Immature natural killer cell (primary cell): Measurements from ENCODE around the gene MYO5A. TPM values are rescaled to one million over a fixed set of nuclear protein-coding genes. Genes with fewer than 3 reads are reported as not detected.
A peak's percentile ranks its signal among the peaks of the same experiment; 100 is the strongest.
"Not testable (repeated sequence)": the region's sequence is repeated elsewhere in the genome, so short reads cannot be mapped to it uniquely, and the experiment has no call there.

ENCODE experiments used
- DNase-seq, 3 donors: peaks; one replicate each; pipeline ENCODE4 v3.0.0; 2022; ENCODE audit warnings: mixed read lengths in 1 of 3
- H3K27ac Mint-ChIP-seq, 6 donors: one replicate each; pipeline ENCODE4 v1.8.0; 2020; ENCODE audit warnings: mixed read lengths in 6 of 6, mild to moderate bottlenecking in 5 of 6, inconsistent platforms in 4 of 6, moderate library complexity in 3 of 6
- H3K27me3 Mint-ChIP-seq, 3 donors: one replicate each; pipeline ENCODE4 v1.8.0; 2020 to 2021; ENCODE audit warnings: low read depth in 3 of 3, mild to moderate bottlenecking in 3 of 3, mixed read lengths in 3 of 3, moderate library complexity in 3 of 3, inconsistent platforms in 1 of 3
- H3K36me3 Mint-ChIP-seq, 3 donors: one replicate each; pipeline ENCODE4 v1.8.0; 2020; ENCODE audit warnings: mixed read lengths in 3 of 3, inconsistent platforms in 2 of 3, mild to moderate bottlenecking in 2 of 3
- H3K4me1 Mint-ChIP-seq, 2 donors: one replicate each; pipeline ENCODE4 v1.8.0; 2020; ENCODE audit warnings: inconsistent platforms in 2 of 2, mild to moderate bottlenecking in 2 of 2, mixed read lengths in 2 of 2, moderate library complexity in 1 of 2
- H3K4me3 Mint-ChIP-seq, 5 donors: one replicate each; pipeline ENCODE4 v1.8.0; 2020; ENCODE audit warnings: mild to moderate bottlenecking in 5 of 5, mixed read lengths in 5 of 5, inconsistent platforms in 3 of 5, moderate library complexity in 3 of 5
- H3K9me3 Mint-ChIP-seq, 6 donors: one replicate each; pipeline ENCODE4 v1.8.0; 2020; ENCODE audit warnings: mild to moderate bottlenecking in 6 of 6, mixed read lengths in 6 of 6, inconsistent platforms in 4 of 6, moderate library complexity in 3 of 6
- polyA plus RNA-seq, 3 donors: library from polyadenylated mRNA; unstranded; fragments of 300-500 nt; fragmentation: Illumina TruSeq; gene quantifications; one replicate each; pipeline ENCODE4 v1.2.3, GENCODE V29; 2021

MYO5A gene
- polyA plus RNA-seq, 3 donors from 2014 or later: 2.0 to 10.9 (median 5.9) TPM

DNA sequence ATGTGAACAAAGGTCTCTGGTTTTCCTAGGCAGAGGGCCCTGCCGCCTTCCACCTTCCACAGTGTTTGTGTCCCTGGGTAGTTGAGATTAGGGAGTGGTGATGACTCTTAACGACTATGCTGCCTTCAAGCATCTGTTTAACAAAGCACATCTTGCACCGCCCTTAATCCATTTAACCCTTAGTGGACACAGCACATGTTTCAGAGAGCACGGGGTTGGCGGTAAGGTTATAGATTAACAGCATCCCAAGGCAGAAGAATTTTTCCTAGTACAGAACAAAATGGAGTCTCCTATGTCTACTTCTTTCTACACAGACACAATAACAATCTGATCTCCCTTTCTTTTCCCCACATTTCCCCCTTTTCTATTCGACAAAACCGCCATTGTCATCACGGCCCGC lies 69.4 kb downstream of the MYO5A start:
- peaks cover 30 to 54% of the 10 kb centered on the region in 2 donors for H3K4me1 Mint-ChIP-seq
- not testable (repeated sequence) for H3K27ac Mint-ChIP-seq

DNA sequence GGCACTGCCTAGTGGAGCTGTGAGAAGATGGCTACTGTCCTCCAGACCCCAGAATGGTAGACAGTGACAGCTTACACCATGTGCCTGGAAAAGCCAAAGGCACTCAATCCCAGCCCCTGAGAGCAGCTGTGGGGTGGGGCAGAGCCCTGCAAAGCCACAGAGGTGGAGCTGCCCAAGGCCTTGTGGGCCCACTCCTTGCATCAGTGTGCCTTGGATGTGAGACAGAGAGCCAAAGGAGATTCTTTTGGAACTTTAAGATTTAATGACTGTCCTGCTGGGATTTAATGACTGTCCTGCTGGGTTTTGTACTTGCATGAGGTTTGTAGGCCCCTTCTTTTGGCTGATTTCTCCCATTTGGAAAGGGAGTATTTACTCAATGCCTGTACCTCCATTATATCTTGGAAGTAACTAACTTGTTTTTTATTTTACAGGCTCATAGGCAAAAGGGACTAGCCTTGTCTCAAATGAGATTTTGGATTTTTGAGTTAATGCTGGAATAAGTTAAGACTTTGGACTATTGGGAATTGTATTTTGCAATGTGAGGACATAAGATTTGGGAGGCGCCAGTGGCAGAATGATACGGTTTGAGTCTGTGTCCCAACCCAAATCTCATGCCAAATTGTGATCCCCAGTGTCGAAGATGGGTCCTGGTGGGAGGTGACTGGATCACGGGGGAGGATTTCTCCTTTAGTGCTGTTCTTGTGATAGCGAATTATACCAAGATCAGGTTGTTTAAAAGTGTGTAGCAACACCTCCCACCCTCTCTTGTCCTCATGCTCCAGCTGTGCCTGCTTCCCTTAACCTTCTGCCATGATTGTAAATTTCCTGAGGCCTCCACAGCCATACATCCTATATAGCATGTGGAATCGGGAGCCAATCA lies 80.4 kb downstream of the MYO5A start:
- Mint-ChIP-seq H3K36me3 (peaks cover 0 to 4% (median 0%) of the 10 kb centered on the region in 3 donors), H3K27me3 (no peaks in the 10 kb centered on the region), H3K27ac (peak overlapping the region in 1 of 6 donors; percentile 62), H3K4me1 (peaks cover 39 to 66% of the 10 kb centered on the region in 2 donors), H3K9me3 (peaks cover 0 to 5% (median 0%) of the 10 kb centered on the region in 6 donors), H3K4me3 (no peak overlapping the region)
- no peak for DNase-seq

More for the DNA sequence above, 69.4 kb downstream of the MYO5A start:
- Mint-ChIP-seq H3K9me3 (peaks cover 0 to 15% (median 10%) of the 10 kb centered on the region in 6 donors), H3K36me3 (peaks cover 4 to 13% (median 7%) of the 10 kb centered on the region in 3 donors)
- not testable (repeated sequence) for H3K4me3 Mint-ChIP-seq, DNase-seq, H3K27me3 Mint-ChIP-seq

DNA sequence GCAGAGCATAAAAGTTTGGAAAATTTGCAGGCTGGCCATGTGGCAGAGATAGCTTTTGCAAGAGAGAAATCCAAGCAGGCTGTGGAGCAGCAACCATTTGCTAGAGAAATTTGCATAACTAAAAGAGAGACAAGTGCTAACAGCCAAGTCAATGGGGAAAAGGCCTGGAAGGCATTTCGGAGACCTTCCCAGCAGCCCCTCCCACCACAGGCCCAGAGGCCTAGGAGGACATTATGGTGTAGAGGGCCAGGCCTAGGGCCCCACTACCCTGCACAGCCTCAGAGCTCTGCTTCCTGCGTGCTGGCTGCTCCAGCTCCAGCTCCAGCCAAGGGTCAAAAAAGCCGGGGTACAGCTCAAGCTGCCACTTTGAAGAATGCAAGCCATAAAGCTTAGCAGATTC lies 82.7 kb downstream of the MYO5A start:
- Mint-ChIP-seq H3K9me3 (no peaks in the 10 kb centered on the region), H3K4me3 (no peak overlapping the region)

DNA sequence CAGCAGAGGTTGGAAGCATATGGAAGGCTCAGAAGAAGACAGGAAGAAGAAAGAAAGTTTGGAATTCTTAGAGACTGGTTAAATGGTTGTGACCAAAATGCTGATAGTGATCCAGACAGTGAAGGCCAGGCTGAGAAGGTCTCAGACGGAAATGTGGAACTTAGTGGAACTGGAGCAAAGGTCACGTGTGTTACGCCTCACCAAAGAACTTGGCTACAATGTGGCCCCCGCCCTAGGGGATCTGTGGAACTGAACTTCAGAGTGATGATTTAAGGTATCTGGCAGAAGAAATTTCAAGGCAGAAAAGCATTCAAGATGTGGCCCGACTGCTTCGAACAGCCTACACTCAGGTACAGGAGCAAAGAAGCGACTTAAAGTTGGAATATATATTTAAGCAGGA lies 83.1 kb downstream of the MYO5A start:
- DNase-seq: no peak
- Mint-ChIP-seq H3K4me1 (peaks cover 54 to 59% of the 10 kb centered on the region in 2 donors), H3K36me3 (no peaks in the 10 kb centered on the region), H3K4me3 (no peak overlapping the region), H3K27ac (peak overlapping the region in 3 of 6 donors; percentile 34 to 56 (median 42)), H3K27me3 (no peaks in the 10 kb centered on the region), H3K9me3 (no peaks in the 10 kb centered on the region)

More for the DNA sequence above, 82.7 kb downstream of the MYO5A start:
- Mint-ChIP-seq H3K27ac (peak overlapping the region in 1 of 6 donors; percentile 50), H3K4me1 (peaks cover 52 to 57% of the 10 kb centered on the region in 2 donors), H3K36me3 (no peaks in the 10 kb centered on the region), H3K27me3 (no peaks in the 10 kb centered on the region)
- DNase-seq: no peak

DNA sequence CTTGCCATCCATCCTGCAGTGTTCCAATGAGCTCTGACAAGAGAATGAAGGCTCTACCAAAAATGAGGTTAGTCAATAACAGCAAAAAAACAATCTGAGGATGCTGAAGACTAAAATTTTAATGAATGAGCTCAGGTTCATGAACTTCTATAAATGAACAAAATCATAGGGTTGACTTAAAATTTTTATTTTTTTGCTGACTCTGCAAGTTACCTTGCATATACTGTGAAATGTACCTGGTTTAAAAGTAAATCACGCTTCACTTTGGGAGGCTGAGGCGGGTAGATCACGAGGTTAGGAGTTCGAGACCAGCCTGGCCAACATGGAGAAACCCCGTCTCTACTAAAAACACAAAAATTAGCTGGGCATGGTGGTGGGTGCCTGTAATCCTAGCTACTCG lies 85.5 kb downstream of the MYO5A start:
- not testable (repeated sequence) for H3K36me3 Mint-ChIP-seq, H3K27me3 Mint-ChIP-seq, H3K9me3 Mint-ChIP-seq, H3K4me3 Mint-ChIP-seq, H3K27ac Mint-ChIP-seq, DNase-seq
- peaks cover 61 to 67% of the 10 kb centered on the region in 2 donors for H3K4me1 Mint-ChIP-seq

DNA sequence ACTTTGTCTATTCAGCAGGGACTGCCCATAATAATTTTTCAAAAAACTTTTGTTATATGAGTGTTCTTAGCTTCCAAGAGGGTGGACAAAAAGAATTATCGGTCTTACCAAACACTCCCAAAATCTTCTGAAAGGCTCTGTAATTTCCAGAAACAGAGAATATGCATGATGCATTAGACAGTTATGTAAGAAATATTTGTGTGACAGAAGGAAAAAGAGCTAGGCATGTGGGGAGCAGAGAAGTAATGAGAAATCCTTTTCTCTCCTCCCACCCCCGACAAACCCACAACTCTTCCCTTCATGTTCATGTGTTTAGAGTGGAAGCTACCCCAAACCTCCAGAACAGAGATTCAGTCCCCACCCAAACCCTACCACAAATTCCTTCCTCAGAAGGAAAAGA lies 86.8 kb downstream of the MYO5A start:
- no peak overlapping the region for H3K4me3 Mint-ChIP-seq
- peaks cover 57 to 63% of the 10 kb centered on the region in 2 donors for H3K4me1 Mint-ChIP-seq

DNA sequence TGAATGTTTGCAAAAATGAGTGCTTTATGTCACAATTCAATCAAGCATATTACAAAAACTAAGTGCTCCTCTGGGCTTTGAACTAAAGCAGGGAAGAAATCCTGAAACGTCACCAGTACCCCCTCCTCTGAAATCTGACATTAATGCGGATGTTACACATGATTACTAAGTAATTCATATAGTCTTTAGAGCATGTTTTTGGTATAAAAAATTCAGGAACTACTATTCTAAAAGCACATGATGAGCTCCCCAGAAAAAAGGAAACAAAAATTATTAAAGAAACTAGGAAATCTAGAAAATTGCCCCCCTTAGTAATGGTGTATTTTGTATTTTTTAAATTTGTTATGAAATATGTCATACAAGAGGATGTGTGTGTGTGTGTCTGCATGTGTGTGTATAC lies 87.7 kb downstream of the MYO5A start:
- H3K27me3 Mint-ChIP-seq: no peaks in the 10 kb centered on the region
- H3K4me1 Mint-ChIP-seq: peaks cover 49 to 62% of the 10 kb centered on the region in 2 donors
- H3K36me3 Mint-ChIP-seq: peaks cover 0 to 3% (median 0%) of the 10 kb centered on the region in 3 donors
- H3K27ac Mint-ChIP-seq: peak overlapping the region in 1 of 6 donors; percentile 60
- no peak overlapping the region for H3K4me3 Mint-ChIP-seq
- H3K9me3 Mint-ChIP-seq: no peaks in the 10 kb centered on the region
- DNase-seq: no peak

More for the DNA sequence above, 86.8 kb downstream of the MYO5A start:
- Mint-ChIP-seq H3K36me3 (peaks cover 0 to 3% (median 0%) of the 10 kb centered on the region in 3 donors), H3K27ac (no peak overlapping the region), H3K9me3 (no peaks in the 10 kb centered on the region), H3K27me3 (no peaks in the 10 kb centered on the region)
- DNase-seq: no peak

- Mint-ChIP-seq H3K27ac (no peak overlapping the region), H3K4me3 (no peak overlapping the region), H3K36me3 (peaks cover 0 to 3% (median 0%) of the 10 kb centered on the region in 3 donors), H3K27me3 (no peaks in the 10 kb centered on the region), H3K9me3 (no peaks in the 10 kb centered on the region), H3K4me1 (peaks cover 46 to 57% of the 10 kb centered on the region in 2 donors)
- DNase-seq: no peak
These were observed 88.3 kb downstream of the MYO5A start for GRCh38 chr15:52440414-52440813.

- H3K9me3 Mint-ChIP-seq: no peaks in the 10 kb centered on the region
- peak overlapping the region in 1 of 6 donors; percentile 75 for H3K27ac Mint-ChIP-seq
- H3K36me3 Mint-ChIP-seq: peaks cover 0 to 3% (median 0%) of the 10 kb centered on the region in 3 donors
- no peaks in the 10 kb centered on the region for H3K27me3 Mint-ChIP-seq
- peaks cover 44 to 51% of the 10 kb centered on the region in 2 donors for H3K4me1 Mint-ChIP-seq
- no peak overlapping the region for H3K4me3 Mint-ChIP-seq
- no peak for DNase-seq
These were observed 89.2 kb downstream of the MYO5A start for GRCh38 chr15:52439470-52439869.

DNA sequence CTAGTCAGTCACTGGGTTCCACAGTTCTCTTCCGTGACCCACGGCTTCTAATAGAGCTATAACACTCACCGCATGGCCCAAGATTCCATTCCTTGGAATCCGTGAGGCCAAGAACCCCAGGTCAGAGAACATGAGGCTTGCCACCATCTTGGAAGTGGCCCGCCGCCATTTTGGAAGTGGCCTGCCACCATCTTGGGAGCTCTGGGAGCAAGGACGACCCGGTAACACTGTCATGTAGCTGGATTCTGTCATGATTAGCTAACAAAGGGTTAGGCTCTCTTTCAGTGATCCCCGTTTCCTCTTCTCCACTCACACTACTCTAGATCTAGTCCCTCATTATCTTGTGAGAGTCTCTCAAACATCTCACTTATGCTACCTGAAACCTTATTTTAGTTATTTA lies 89.6 kb downstream of the MYO5A start:
- H3K27ac Mint-ChIP-seq: peak overlapping the region in 1 of 6 donors; percentile 75

DNA sequence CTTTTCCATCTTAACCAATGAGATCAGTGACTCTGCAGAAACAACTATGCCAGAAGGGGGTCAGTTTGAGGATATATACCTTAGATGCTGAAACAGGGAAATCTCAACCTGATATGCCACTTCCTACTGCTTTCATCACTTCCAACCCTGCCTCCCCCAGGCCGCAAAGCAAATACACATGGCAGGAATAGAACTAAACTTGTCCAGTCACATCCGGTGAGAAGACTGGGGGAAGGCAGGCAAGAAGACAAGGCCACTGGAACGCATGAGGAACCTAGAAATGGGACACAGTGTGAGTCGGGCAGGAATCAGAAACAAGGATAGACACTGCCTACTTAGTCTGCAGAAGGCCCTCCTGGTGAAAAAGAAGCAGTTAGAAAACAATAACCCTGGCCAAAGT lies 90.6 kb downstream of the MYO5A start:
- no peaks in the 10 kb centered on the region for H3K9me3 Mint-ChIP-seq
- no peaks in the 10 kb centered on the region for H3K27me3 Mint-ChIP-seq
- H3K4me1 Mint-ChIP-seq: peaks cover 45 to 51% of the 10 kb centered on the region in 2 donors
- H3K4me3 Mint-ChIP-seq: peak overlapping the region in 1 of 5 donors; percentile 21
- peaks cover 0 to 3% (median 0%) of the 10 kb centered on the region in 3 donors for H3K36me3 Mint-ChIP-seq
- H3K27ac Mint-ChIP-seq: peak overlapping the region in 4 of 6 donors; percentile 8 to 82 (median 58)
- peak in 1 of 3 donors; percentile 1 for DNase-seq

More for the DNA sequence above, 89.6 kb downstream of the MYO5A start:
- H3K9me3 Mint-ChIP-seq, DNase-seq, H3K27me3 Mint-ChIP-seq, H3K36me3 Mint-ChIP-seq, H3K4me3 Mint-ChIP-seq: not testable (repeated sequence)
- peaks cover 44 to 51% of the 10 kb centered on the region in 2 donors for H3K4me1 Mint-ChIP-seq

GRCh38 chr15:52437646-52438045 lies 91.0 kb downstream of the MYO5A start:
- peaks cover 44 to 55% of the 10 kb centered on the region in 2 donors for H3K4me1 Mint-ChIP-seq
- no peaks in the 10 kb centered on the region for H3K9me3 Mint-ChIP-seq
- H3K36me3 Mint-ChIP-seq: peaks cover 0 to 3% (median 2%) of the 10 kb centered on the region in 3 donors
- no peak overlapping the region for H3K4me3 Mint-ChIP-seq
- no peak for DNase-seq
- H3K27ac Mint-ChIP-seq: peak overlapping the region in 3 of 6 donors; percentile 8 to 82 (median 37)
- no peaks in the 10 kb centered on the region for H3K27me3 Mint-ChIP-seq

DNA sequence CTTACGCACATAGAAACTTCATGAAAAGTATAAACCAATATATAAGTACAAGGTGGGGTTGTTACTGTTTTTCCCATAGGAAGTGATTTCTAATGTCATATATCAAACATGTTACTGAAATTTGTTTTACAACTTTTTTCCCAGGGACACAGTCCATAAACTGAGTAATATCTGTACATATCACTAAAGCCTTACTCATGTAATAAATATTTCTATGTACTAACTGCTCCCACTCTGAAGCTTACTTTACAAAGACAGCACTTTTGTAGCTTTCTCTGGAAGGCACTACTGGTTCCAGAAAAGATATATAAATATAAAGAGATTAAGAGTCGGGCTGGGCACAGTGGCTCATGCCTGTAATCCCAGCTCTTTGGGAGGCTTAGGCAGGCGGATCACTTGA lies 91.7 kb downstream of the MYO5A start:
- no peaks in the 10 kb centered on the region for H3K27me3 Mint-ChIP-seq
- H3K36me3 Mint-ChIP-seq: peaks cover 0 to 4% (median 3%) of the 10 kb centered on the region in 3 donors
- H3K4me3 Mint-ChIP-seq: no peak overlapping the region
- H3K9me3 Mint-ChIP-seq: no peaks in the 10 kb centered on the region
- no peak for DNase-seq
- no peak overlapping the region for H3K27ac Mint-ChIP-seq
- peaks cover 43 to 57% of the 10 kb centered on the region in 2 donors for H3K4me1 Mint-ChIP-seq

DNA sequence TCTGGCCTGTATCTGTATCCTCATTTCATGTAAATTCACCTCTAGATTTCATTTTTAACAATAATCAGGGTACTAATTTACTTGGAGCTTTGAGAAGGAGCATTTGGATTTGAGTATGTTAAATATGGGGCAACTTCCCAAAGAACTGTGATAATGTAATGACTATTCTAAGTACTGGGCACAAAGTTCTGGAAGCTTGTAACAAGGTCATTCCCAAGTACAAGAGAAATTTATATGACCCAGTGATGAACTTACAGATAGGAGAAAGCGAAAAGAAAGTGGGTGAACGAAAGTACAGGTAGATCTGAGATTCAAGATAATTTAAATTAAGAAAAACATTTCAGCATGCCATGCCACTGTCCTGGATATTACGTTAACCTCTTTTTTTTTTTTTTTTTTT lies 93.8 kb downstream of the MYO5A start:
- DNase-seq: no peak
- H3K27me3 Mint-ChIP-seq: no peaks in the 10 kb centered on the region
- H3K4me3 Mint-ChIP-seq: no peak overlapping the region
- H3K27ac Mint-ChIP-seq: no peak overlapping the region
- H3K36me3 Mint-ChIP-seq: peaks cover 0 to 4% (median 3%) of the 10 kb centered on the region in 3 donors
- no peaks in the 10 kb centered on the region for H3K9me3 Mint-ChIP-seq
- H3K4me1 Mint-ChIP-seq: peaks cover 32 to 50% of the 10 kb centered on the region in 2 donors
